Bronchial epithelial cell (primary cell): Measurements from ENCODE around the gene SP7. TPM values are rescaled to one million over a fixed set of nuclear protein-coding genes. Genes with fewer than 3 reads are reported as not detected.
"Not testable (repeated sequence)": the region's sequence is repeated elsewhere in the genome, so short reads cannot be mapped to it uniquely, and the experiment has no call there.

Experiments
- DNase-seq: peaks from one replicate; pipeline ENCODE4 v3.0.0-alpha.2; 2010; ENCODE audit warnings: low read depth
- FAIRE-seq: peaks from 2 replicates; lab custom pipeline; 2011; peaks lifted over from hg19 to GRCh38; lab: Jason Lieb, UNC
- H3K27me3 ChIP-seq: 2 replicates; pipeline ENCODE4 v1.5.1; 2011; ENCODE audit warnings: low read length; ENCODE audit not compliant: control insufficient read depth, insufficient read depth
- H3K36me3 ChIP-seq: 2 replicates; pipeline ENCODE4 v1.5.1; 2011; ENCODE audit warnings: low read length; ENCODE audit not compliant: control insufficient read depth, insufficient read depth
- H3K4me3 ChIP-seq: 2 replicates; pipeline ENCODE4 v1.5.1; 2011; ENCODE audit warnings: mild to moderate bottlenecking, low read depth, low read length, control low read depth
- total RNA-seq: library from RNA; depleted of rRNA; stranded (reverse); fragments of >200 nt; gene quantifications from 2 replicates; pipeline ENCODE4 v1.2.1, GENCODE V29; 2014
- TF ChIP-seq, protein P1 (sequence below): IDR thresholded peaks from 2 replicates; pipeline ENCODE4 v1.5.1; 2011; ENCODE audit warnings: mild to moderate bottlenecking, moderate library complexity, low read length, control low read depth, inconsistent platforms; ENCODE audit not compliant: insufficient read depth, severe bottlenecking

The SP7 gene
- total RNA-seq, 1 donor from 2014 or later, result not detected

DNA sequence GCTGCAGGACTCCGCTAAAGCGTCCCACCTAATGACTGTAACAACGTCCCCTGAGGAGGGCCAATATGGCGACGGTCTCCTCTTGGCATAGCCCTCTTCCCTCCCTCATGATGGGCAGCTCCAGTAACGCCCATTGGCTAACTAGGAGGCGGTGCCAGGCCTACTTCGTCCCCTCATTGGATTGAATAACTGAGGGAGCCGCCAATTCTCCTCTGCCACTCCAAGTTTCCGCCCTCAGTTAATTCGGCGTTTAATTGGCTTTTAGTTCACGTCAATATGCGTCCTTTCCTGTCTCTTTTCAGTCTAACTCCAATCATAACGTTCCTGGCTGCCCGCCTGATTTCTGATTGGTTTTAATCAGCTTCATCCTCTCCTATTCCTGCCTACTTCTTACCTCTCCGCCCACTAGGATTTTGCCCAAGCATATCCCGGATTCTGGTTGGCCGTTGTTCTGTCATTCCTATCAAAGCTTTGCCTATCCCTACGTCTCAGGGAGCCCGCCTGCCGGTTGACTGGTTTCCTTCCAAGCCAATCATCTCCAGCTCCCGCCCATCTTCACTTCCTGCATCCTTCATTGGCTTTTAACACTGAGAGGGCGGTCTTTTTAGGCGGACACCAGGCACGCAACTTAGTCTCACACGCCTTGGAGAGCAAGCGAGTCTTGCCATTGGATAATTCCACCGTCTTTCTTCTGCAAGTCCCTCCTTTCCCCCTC, 43.4 kb upstream of the SP7 start:
- DNase-seq, result peak; percentile 100
- Histone ChIP-seq H3K27me3 (no peaks in the 10 kb centered on the region), H3K4me3 (peak overlapping the region; percentile 40), H3K36me3 (peaks cover 9% of the 10 kb centered on the region)
- TF ChIP-seq, protein P1, sequence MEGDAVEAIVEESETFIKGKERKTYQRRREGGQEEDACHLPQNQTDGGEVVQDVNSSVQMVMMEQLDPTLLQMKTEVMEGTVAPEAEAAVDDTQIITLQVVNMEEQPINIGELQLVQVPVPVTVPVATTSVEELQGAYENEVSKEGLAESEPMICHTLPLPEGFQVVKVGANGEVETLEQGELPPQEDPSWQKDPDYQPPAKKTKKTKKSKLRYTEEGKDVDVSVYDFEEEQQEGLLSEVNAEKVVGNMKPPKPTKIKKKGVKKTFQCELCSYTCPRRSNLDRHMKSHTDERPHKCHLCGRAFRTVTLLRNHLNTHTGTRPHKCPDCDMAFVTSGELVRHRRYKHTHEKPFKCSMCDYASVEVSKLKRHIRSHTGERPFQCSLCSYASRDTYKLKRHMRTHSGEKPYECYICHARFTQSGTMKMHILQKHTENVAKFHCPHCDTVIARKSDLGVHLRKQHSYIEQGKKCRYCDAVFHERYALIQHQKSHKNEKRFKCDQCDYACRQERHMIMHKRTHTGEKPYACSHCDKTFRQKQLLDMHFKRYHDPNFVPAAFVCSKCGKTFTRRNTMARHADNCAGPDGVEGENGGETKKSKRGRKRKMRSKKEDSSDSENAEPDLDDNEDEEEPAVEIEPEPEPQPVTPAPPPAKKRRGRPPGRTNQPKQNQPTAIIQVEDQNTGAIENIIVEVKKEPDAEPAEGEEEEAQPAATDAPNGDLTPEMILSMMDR, result no peak
- FAIRE-seq, result peak; percentile 92

DNA sequence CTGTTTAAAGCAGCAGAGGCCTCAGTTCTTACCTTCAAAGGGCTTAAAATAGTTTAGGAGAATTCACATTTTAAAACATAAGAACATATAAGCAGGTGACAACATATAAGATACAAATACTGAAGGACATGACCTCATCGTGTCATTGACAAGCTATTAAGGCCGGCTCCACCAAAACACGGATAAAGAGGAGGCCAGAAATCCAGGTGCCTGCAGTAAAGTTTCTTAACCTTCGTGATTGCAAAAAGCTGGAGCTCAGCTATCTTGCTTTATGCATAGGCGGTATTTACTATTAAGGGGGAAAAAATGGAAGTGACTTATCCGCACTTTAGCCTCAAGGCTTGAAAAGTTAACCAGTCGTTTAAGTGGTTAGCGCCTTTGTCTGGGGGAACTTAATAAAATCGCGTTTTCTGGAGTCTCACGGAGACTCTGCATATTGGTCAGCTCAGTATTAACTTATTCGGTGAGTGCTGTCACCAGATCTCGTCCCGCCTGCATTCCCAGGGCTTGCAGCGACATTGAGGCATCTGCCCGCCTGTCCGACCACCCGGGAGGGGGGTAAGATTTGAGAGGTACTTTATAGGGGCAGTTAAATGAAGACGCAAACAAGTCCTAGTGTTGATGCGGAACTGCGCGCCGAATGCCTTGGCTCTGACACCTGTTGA, 42.7 kb upstream of the SP7 start:
- TF ChIP-seq, protein P1, result no peak
- FAIRE-seq, result no peak
- peaks cover 9% of the 10 kb centered on the region for H3K36me3 ChIP-seq
- no peak for DNase-seq
- no peaks in the 10 kb centered on the region for H3K27me3 ChIP-seq
- peak overlapping the region; percentile 40 for H3K4me3 ChIP-seq

DNA sequence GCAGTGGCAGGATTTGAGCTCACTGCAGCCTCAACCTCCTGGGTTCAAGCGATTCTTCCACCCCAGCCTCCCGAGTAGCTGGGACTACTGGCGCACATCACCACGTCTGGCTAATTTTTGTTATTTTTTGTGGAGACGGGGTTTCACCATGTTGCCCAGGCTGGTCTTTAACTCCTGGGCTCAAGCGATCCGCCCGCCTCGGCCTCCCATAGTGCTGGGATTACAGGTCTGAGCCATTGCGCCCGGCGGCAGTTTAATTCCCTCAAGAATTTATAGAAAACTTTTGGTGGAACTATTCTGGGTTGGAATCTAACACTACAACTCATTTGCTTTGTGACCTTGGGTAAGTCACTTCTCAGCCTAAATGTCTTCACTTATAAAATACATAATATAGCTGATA, 42.1 kb upstream of the SP7 start:
- Histone ChIP-seq H3K36me3 (peaks cover 7% of the 10 kb centered on the region), H3K4me3 (no peak overlapping the region), H3K27me3 (no peaks in the 10 kb centered on the region)
- no peak for FAIRE-seq
- DNase-seq, result no peak
- TF ChIP-seq, protein P1, result no peak

DNA sequence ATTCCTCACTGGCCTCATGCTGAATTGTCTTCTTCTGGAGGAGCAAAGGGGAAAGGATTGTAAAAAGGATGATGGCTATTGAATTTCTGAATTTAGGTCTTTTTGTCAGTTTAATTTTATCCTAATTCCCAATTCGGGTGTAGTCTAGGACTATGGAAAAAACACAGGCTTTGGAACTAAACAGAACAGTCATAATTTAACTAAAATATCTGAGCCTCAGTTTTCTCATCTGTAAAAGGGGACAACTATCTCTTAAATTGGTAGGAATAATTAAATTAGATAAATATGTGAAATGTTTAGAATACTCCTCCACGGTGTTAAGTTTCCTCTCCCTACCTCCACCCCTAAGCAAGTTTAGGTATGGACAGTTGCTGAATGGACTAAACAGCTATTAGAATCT, 40.6 kb upstream of the SP7 start:
- TF ChIP-seq, protein P1, result no peak
- DNase-seq, result no peak
- Histone ChIP-seq H3K27me3 (no peaks in the 10 kb centered on the region), H3K4me3 (no peak overlapping the region), H3K36me3 (no peaks in the 10 kb centered on the region)
- FAIRE-seq, result no peak

DNA sequence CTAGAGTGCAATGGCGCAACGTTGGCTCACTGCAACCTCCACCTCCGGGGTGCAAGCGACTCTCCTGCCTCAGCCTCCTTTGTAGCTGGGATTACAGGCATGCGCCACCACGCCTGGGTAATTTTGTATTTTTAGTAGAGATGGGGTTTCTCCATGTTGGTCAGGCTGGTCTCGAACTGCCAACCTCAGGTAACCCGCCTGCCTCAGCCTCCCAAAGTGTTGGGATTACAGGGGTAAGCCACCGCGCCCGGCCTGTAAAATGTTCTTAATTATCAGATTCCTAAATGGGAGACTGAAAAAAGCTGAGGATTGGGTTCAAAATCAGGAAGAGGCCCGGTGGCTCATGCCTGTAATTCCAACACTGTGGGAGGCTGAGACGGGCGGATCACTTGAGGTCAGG, 38.1 kb upstream of the SP7 start:
- H3K36me3 ChIP-seq, H3K27me3 ChIP-seq, DNase-seq, H3K4me3 ChIP-seq, FAIRE-seq: not testable (repeated sequence)

DNA sequence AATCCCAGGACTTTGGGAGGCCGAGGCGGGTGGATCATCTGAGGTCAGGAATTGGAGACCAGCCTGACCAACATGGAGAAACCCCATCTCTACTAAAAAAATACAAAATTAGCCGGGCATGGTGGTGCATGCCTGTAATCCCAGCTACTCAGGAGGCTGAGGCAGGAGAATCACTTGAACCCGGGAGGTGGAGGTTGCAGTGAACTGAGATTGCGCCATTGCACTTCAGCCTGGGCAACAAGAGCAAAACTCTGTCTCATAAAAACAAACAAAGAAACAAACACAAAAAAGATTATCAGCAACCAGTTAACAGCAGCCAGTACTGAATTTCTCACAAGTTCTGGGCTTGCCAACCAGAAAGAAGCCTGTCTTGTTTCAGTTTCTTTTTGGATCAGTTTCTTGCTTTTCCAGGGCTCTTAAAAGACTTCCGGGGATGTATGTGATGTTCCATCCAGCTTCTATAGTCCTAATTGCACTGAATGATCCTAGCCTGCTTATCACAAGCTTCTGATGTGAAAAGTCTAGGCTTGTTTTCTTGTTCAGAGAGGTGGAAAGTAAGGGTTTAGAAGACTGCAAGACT, 37.5 kb upstream of the SP7 start:
- H3K36me3 ChIP-seq, H3K4me3 ChIP-seq, FAIRE-seq: not testable (repeated sequence)

More for the DNA sequence above, 37.5 kb upstream of the SP7 start:
- peak; percentile 38 for DNase-seq
- not testable (repeated sequence) for H3K27me3 ChIP-seq
